Activated naive CD4-positive, alpha-beta T cell treated with anti-CD3 and anti-CD28 coated beads, Interleukin-2, amount 50 U/mL, for 24 hours (primary cell): ENCODE data around the gene XRCC4.

ENCODE experiments used
- H3K27ac Mint-ChIP-seq: one replicate; pipeline ENCODE4 v1.8.0; 2021; ENCODE audit warnings: mild to moderate bottlenecking, mixed read lengths
- H3K27me3 Mint-ChIP-seq: one replicate; pipeline ENCODE4 v1.8.0; 2021; ENCODE audit warnings: mixed read lengths
- H3K36me3 Mint-ChIP-seq: one replicate; pipeline ENCODE4 v1.8.0; 2021; ENCODE audit warnings: mixed read lengths
- H3K4me1 Mint-ChIP-seq: one replicate; pipeline ENCODE4 v1.8.0; 2021; ENCODE audit warnings: mixed read lengths
- H3K4me3 Mint-ChIP-seq: one replicate; pipeline ENCODE4 v1.8.0; 2021; ENCODE audit warnings: mild to moderate bottlenecking, mixed read lengths
- H3K9me3 Mint-ChIP-seq: one replicate; pipeline ENCODE4 v1.8.0; 2021; ENCODE audit warnings: mixed read lengths

XRCC4 gene

GRCh38 chr5:83299353-83299752 lies 222.0 kb downstream of the XRCC4 start:
- H3K36me3 Mint-ChIP-seq, result peaks cover 9% of the 10 kb centered on the region
- H3K27me3 Mint-ChIP-seq, result no peaks in the 10 kb centered on the region
- H3K9me3 Mint-ChIP-seq, result peaks cover 13% of the 10 kb centered on the region
- no peak overlapping the region for H3K27ac Mint-ChIP-seq
- no peaks in the 10 kb centered on the region for H3K4me1 Mint-ChIP-seq
- no peak overlapping the region for H3K4me3 Mint-ChIP-seq

GRCh38 chr5:83306572-83307241 lies 229.4 kb downstream of the XRCC4 start:
- peaks cover 8% of the 10 kb centered on the region for H3K36me3 Mint-ChIP-seq
- no peaks in the 10 kb centered on the region for H3K4me1 Mint-ChIP-seq
- peaks cover 4% of the 10 kb centered on the region for H3K9me3 Mint-ChIP-seq
- H3K4me3 Mint-ChIP-seq, result no peak overlapping the region
- no peaks in the 10 kb centered on the region for H3K27me3 Mint-ChIP-seq
- peak overlapping the region; percentile 10 for H3K27ac Mint-ChIP-seq

GRCh38 chr5:83312663-83313062 lies 235.3 kb downstream of the XRCC4 start:
- no peak overlapping the region for H3K4me3 Mint-ChIP-seq
- H3K9me3 Mint-ChIP-seq, result peaks cover 5% of the 10 kb centered on the region
- H3K4me1 Mint-ChIP-seq, result no peaks in the 10 kb centered on the region
- H3K27me3 Mint-ChIP-seq, result no peaks in the 10 kb centered on the region
- peaks cover 12% of the 10 kb centered on the region for H3K36me3 Mint-ChIP-seq
- no peak overlapping the region for H3K27ac Mint-ChIP-seq

GRCh38 chr5:83313436-83313835 lies 236.1 kb downstream of the XRCC4 start:
- peaks cover 10% of the 10 kb centered on the region for H3K36me3 Mint-ChIP-seq
- H3K9me3 Mint-ChIP-seq, result peaks cover 5% of the 10 kb centered on the region
- no peak overlapping the region for H3K4me3 Mint-ChIP-seq
- no peak overlapping the region for H3K27ac Mint-ChIP-seq
- no peaks in the 10 kb centered on the region for H3K4me1 Mint-ChIP-seq
- no peaks in the 10 kb centered on the region for H3K27me3 Mint-ChIP-seq

GRCh38 chr5:83321483-83322055 lies 244.2 kb downstream of the XRCC4 start:
- H3K27ac Mint-ChIP-seq, result no peak overlapping the region
- no peaks in the 10 kb centered on the region for H3K36me3 Mint-ChIP-seq
- H3K27me3 Mint-ChIP-seq, result no peaks in the 10 kb centered on the region
- H3K4me3 Mint-ChIP-seq, result no peak overlapping the region
- H3K9me3 Mint-ChIP-seq, result peaks cover 3% of the 10 kb centered on the region
- H3K4me1 Mint-ChIP-seq, result no peaks in the 10 kb centered on the region

- no peaks in the 10 kb centered on the region for H3K36me3 Mint-ChIP-seq
Measured at GRCh38 chr5:83322273-83322924, 245.1 kb downstream of the XRCC4 start.

GRCh38 chr5:83323557-83324180 lies 246.3 kb downstream of the XRCC4 start:
- Mint-ChIP-seq H3K9me3 (peaks cover 3% of the 10 kb centered on the region), H3K27me3 (no peaks in the 10 kb centered on the region), H3K4me1 (no peaks in the 10 kb centered on the region), H3K27ac (no peak overlapping the region), H3K36me3 (no peaks in the 10 kb centered on the region), H3K4me3 (no peak overlapping the region)

More at GRCh38 chr5:83322273-83322924, 245.1 kb downstream of the XRCC4 start:
- Mint-ChIP-seq H3K27ac (no peak overlapping the region), H3K4me3 (no peak overlapping the region), H3K4me1 (no peaks in the 10 kb centered on the region), H3K9me3 (peaks cover 3% of the 10 kb centered on the region), H3K27me3 (no peaks in the 10 kb centered on the region)

GRCh38 chr5:83331842-83332241 lies 254.5 kb downstream of the XRCC4 start:
- Mint-ChIP-seq H3K4me3 (no peak overlapping the region), H3K27me3 (no peaks in the 10 kb centered on the region), H3K27ac (no peak overlapping the region), H3K36me3 (no peaks in the 10 kb centered on the region), H3K4me1 (no peaks in the 10 kb centered on the region), H3K9me3 (no peaks in the 10 kb centered on the region)

- peaks cover 17% of the 10 kb centered on the region for H3K4me1 Mint-ChIP-seq
- H3K27ac Mint-ChIP-seq, result no peak overlapping the region
- no peak overlapping the region for H3K4me3 Mint-ChIP-seq
- H3K36me3 Mint-ChIP-seq, result no peaks in the 10 kb centered on the region
- H3K27me3 Mint-ChIP-seq, result no peaks in the 10 kb centered on the region
- H3K9me3 Mint-ChIP-seq, result no peaks in the 10 kb centered on the region
Measured at GRCh38 chr5:83337453-83338035, 260.2 kb downstream of the XRCC4 start.

GRCh38 chr5:83340511-83340918 lies 263.2 kb downstream of the XRCC4 start:
- Mint-ChIP-seq H3K4me1 (peaks cover 17% of the 10 kb centered on the region), H3K27ac (no peak overlapping the region), H3K27me3 (no peaks in the 10 kb centered on the region), H3K4me3 (no peak overlapping the region), H3K36me3 (peaks cover 2% of the 10 kb centered on the region), H3K9me3 (no peaks in the 10 kb centered on the region)

GRCh38 chr5:83341815-83342334 lies 264.5 kb downstream of the XRCC4 start:
- H3K9me3 Mint-ChIP-seq, result no peaks in the 10 kb centered on the region
- H3K27me3 Mint-ChIP-seq, result no peaks in the 10 kb centered on the region
- peaks cover 3% of the 10 kb centered on the region for H3K36me3 Mint-ChIP-seq
- H3K4me3 Mint-ChIP-seq, result no peak overlapping the region
- peaks cover 17% of the 10 kb centered on the region for H3K4me1 Mint-ChIP-seq
- no peak overlapping the region for H3K27ac Mint-ChIP-seq

GRCh38 chr5:83342465-83342864 lies 265.1 kb downstream of the XRCC4 start:
- Mint-ChIP-seq H3K4me3 (no peak overlapping the region), H3K4me1 (peaks cover 17% of the 10 kb centered on the region), H3K36me3 (peaks cover 4% of the 10 kb centered on the region), H3K9me3 (no peaks in the 10 kb centered on the region), H3K27ac (no peak overlapping the region), H3K27me3 (no peaks in the 10 kb centered on the region)

- Mint-ChIP-seq H3K27me3 (no peaks in the 10 kb centered on the region), H3K4me3 (no peak overlapping the region), H3K27ac (no peak overlapping the region)
Measured at GRCh38 chr5:83343299-83343698, 266.0 kb downstream of the XRCC4 start.

GRCh38 chr5:83345423-83345822 lies 268.1 kb downstream of the XRCC4 start:
- H3K27me3 Mint-ChIP-seq, result no peaks in the 10 kb centered on the region
- peaks cover 11% of the 10 kb centered on the region for H3K9me3 Mint-ChIP-seq
- H3K4me3 Mint-ChIP-seq, result no peak overlapping the region
- peaks cover 6% of the 10 kb centered on the region for H3K4me1 Mint-ChIP-seq
- H3K36me3 Mint-ChIP-seq, result peaks cover 9% of the 10 kb centered on the region
- H3K27ac Mint-ChIP-seq, result no peak overlapping the region

More at GRCh38 chr5:83343299-83343698, 266.0 kb downstream of the XRCC4 start:
- peaks cover 5% of the 10 kb centered on the region for H3K36me3 Mint-ChIP-seq
- peaks cover 17% of the 10 kb centered on the region for H3K4me1 Mint-ChIP-seq
- H3K9me3 Mint-ChIP-seq, result no peaks in the 10 kb centered on the region

GRCh38 chr5:83348281-83348780 lies 271.0 kb downstream of the XRCC4 start:
- H3K4me1 Mint-ChIP-seq, result no peaks in the 10 kb centered on the region
- H3K4me3 Mint-ChIP-seq, result no peak overlapping the region
- H3K27ac Mint-ChIP-seq, result no peak overlapping the region
- H3K36me3 Mint-ChIP-seq, result peaks cover 10% of the 10 kb centered on the region
- peaks cover 13% of the 10 kb centered on the region for H3K9me3 Mint-ChIP-seq
- no peaks in the 10 kb centered on the region for H3K27me3 Mint-ChIP-seq
